ENCODE results near the gene SHE.
"Not testable (repeated sequence)": the region's sequence is repeated elsewhere in the genome, so short reads cannot be mapped to it uniquely, and the experiment has no call there.

Gene SHE

DNA sequence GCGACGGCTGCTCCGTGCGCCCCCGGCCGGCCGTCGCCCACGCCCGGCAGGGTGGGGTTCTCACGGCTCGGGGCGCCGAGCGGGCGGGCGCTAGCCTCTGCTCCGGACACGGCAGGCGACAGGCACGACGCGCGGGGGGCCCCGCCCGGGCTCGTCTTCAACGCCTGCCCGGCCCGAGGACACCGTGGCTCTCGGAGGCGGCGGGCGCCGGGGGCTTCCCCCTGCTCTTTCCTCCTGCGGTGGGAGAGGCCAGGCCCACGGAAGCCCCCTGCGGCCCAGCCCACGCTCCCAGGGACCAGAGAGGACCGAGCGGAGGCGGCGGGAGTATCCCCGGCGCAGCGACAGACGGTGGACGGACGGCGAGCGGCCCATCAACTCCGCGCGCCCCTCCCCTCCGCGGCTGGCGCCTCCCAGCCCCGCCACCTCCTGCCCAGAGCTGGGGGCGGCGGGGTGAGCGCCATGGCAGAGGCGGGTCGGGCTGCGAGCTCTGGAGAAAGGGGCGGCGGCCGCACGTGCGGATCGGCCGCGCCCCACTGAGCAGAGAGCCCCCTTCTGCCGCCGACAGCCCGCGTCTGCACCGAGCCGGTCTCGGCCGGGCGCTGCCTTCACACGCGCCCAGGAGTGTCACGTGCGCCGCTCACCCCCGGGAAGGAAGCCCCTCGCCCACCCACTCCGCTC is at the start of gene SHE, which contains the start of gene TDRD10:
Gene SHE, minus strand, starts transcription at position 347 of the 678 bp plus-strand sequence. CDS start 386 bp downstream, outside the sequence.
Gene TDRD10, plus strand, starts transcription at position 154 of the 678 bp plus-strand sequence. CDS start 4,685 bp downstream, outside the sequence.
- DNase-seq (ENCODE audit: low spot score) = no peak

GRCh38 chr1:154551474-154551873 is 49.3 kb upstream of the SHE start:
- DNase-seq (ENCODE audit: low spot score) = no peak

DNA sequence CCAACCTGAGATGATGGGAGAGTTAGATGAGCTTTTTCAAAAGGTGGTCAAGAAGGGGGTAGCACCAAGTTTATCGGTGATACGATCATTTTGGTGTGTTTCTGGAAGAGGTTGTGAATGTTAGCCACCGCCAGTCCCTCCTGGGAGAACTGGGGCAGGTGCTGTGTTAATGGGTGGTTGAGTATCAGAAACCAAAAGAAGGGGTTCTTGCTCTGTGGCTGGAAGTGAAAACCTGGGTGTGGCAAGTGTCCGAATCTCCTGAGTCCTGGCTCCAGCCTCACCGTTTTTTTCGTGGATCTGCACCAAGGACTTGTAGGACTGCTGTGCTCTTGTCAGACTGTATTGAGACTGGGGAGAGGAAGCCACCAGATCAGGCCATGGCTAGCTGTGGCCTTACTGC is 48.4 kb upstream of the SHE start:
- no peak for DNase-seq (ENCODE audit: low spot score)

- DNase-seq (ENCODE audit: low spot score) = no peak
These were observed 47.9 kb upstream of the SHE start for GRCh38 chr1:154550070-154550469.

DNA sequence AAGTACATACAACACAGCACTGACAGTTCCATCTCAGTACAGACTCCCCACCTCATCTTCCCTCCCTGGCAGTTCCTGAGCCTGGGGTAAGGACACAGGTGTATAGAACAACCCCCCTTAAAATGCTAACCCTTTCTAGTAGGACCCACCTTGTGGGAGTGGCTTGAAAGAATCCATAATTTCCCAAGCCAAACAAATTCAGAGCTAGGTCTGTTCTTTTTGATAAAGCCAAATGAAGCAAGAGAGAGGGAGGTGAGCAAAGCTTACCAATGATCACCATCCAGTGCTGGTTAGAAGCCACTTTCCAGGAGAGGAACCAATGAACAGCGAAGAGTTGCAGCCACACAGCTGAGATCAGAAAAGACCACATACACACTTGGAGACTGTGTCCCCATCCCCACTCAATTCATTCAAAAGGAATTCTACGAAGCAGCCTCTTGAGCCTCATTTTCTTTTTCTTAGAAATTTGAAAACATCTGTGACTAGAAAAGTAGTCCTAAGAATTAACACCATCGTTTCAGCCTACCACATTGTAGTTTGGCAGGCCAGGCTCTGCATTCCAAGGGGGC is 47.1 kb upstream of the SHE start:
- no peak for DNase-seq (ENCODE audit: low spot score)

GRCh38 chr1:154548028-154548427 is 45.8 kb upstream of the SHE start:
- no peak for DNase-seq (ENCODE audit: low spot score)

DNA sequence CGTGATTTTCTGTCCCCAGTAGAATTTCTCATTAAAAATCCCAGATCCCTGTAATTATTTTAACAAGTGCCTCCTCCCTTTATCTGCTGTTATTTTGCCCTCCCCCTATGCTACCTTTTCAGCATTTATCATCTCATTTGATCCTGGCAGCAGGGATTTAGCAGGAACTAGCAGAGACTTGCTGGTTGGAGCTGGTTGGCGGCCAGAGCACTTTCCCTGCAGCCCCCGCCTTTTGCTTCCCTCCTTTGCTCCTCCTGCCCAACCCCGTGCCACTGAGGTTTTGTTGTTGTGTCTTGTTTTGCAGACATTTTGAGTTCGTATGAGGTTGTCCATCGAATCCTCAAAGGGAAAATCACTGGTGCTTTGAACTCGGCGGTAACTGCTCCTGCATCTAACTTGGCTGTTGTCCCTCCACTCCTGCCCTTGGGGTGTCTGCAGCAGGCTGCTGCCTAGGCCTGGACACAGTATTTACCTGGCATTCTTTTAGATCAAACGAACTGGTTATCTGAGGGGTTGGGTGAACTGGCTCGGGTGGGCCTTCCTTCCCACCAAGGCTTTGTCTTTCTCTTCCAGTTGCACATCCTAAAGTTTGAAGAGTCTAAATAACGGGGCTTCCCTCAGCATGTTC is 45.0 kb upstream of the SHE start:
- DNase-seq (ENCODE audit: low spot score) = no peak

DNA sequence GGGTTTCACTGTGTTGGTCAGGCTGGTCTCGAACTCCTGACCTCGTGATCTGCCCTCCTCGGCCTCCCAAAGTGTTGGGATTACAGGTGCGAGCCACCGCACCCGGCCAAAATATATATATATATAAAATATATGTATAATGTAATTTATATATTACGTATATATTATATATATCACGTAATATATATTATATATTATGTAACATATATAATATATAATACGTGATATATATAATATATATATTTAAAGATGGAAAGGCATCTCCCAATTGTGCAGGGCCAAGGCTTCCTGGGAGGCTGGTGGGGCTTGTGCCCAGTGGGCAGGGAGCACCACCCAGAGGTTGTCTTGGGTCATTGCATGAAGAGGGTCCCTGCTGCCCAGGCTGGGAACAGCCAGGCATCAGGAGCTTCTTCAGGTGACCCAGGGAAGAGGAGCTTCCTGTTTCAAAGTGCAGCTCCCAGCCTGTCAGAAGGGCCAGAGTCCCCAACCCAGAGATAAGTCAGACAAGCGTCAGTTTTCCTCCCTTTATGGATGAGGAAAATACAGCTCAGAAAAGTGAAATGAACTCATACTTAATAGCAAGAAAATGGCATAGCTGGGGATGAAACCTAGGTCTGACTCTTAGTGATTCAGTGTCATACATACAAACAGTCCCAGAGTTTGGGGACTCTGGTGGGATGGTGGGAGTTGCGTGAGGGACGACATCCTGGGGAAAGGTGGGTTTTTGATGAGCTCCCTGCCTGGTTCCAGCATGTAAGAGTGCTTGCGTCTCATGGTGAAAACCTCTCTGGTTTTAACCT is 44.3 kb upstream of the SHE start:
- peak; percentile 87 for DNase-seq (ENCODE audit: low spot score)

DNA sequence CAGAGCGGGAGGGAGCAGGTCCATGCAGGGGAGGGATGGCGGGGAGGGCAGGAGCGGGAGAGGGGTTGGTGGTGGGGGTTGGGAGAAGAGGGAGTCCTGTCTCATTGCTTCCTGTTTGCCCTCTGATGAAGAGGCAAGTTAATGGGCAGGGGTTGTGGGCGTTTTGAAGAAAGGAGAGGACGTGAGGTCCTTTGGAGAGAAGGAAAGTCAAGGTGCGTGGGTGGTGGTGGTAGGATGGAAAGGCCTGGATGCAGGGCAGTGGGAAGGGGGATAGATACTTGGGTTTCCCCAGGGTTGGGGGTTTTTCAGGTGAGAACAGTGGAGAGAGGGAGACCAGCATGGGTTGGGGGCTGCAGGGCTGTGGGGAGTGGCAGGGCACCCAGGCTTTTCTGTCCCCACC is 39.0 kb upstream of the SHE start:
- DNase-seq (ENCODE audit: low spot score) = no peak

GRCh38 chr1:154539486-154540483 is 37.6 kb upstream of the SHE start:
- DNase-seq (ENCODE audit: low spot score) = no peak

- no peak for DNase-seq (ENCODE audit: low spot score)
These were observed 34.4 kb upstream of the SHE start for GRCh38 chr1:154536570-154536969.

- DNase-seq (ENCODE audit: low spot score) = no peak
These were observed 32.0 kb upstream of the SHE start for GRCh38 chr1:154533952-154534844.

GRCh38 chr1:154531950-154532349 is 29.7 kb upstream of the SHE start:
- DNase-seq (ENCODE audit: low spot score) = not testable (repeated sequence)

DNA sequence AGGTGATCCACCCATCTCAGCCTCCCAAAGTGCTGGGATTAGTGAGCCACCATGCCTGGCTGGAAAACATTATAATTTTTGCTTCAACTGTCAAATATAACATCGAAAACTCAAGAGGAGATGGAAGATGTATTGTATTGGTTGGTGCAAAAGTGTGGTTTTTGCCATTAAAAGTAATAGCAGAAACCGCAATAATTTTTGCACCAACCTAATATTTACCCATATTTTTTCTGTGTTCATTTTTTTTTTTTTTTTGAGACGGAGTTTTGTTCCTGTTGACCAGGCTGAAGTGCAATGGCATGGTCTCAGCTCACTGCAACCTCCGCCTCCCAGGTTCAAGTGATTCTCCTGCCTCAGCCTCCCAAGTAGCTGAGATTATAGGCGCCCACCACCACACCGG is 27.1 kb upstream of the SHE start:
- no peak for DNase-seq (ENCODE audit: low spot score)

GRCh38 chr1:154527192-154527591 is 25.0 kb upstream of the SHE start:
- no peak for DNase-seq (ENCODE audit: low spot score)

GRCh38 chr1:154524881-154525280 is 22.7 kb upstream of the SHE start:
- peak; percentile 57 for DNase-seq (ENCODE audit: low spot score)

GRCh38 chr1:154521695-154522094 is 19.5 kb upstream of the SHE start:
- DNase-seq (ENCODE audit: low spot score) = no peak

DNA sequence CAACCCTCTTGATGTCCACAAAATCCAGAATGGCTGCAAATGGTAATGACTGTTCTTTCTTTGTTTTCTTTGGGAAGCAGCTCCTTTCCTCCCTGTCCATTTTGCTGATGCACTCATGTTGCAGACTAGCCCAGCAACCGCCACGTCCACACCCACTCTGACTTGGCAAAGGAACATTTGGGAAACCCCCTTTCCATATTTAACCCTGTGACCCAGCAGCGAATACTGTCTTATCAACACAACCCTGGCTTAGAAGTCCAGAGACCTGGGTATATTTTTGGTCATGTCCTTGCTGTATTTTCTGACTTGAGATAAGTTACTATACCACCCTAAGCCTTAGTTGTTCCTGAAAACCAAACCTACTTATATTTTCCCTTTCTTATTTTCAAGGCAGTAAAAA is 18.1 kb upstream of the SHE start:
- DNase-seq (ENCODE audit: low spot score) = no peak

GRCh38 chr1:154519591-154519991 is 17.4 kb upstream of the SHE start:
- DNase-seq (ENCODE audit: low spot score) = no peak

DNA sequence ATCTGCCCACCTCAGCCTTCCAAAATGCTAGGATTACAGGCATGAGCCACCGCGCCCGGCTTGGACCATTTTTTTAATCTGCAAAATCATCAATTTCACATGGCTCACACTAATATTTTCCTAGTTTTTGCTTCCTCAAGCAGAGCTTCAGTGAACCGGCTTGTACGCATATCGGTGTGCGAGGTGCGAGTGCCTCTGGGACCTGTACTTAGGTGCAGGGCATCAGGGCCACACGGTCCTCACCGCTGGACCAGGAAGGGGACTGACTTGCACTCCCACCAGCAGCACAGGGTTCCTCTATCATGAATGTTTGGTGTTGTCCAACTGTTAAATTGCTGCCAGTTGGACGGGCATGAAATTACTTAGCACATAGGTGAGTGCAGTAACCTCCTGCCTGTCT is 15.4 kb upstream of the SHE start:
- DNase-seq (ENCODE audit: low spot score) = no peak
